Uterus (tissue), 4 donors: Measurements from ENCODE around the gene KCNC3. TPM values are rescaled to one million over a fixed set of nuclear protein-coding genes. Genes with fewer than 3 reads are reported as not detected.

Source experiments
- DNase-seq, 2 donors: peaks; one replicate each; pipeline ENCODE4 v3.0.0-alpha.2; 2019 to 2020
- H3K27ac ChIP-seq, 2 donors: fragments of 200-600 bp; sonication (generic); 1 replicate in 1 of 2; 2 replicates in 1 of 2; pipeline ENCODE4 v1.5.1; 2016 to 2018
- H3K27me3 ChIP-seq, 2 donors: fragments of 200-600 bp; sonication (generic); one replicate each; pipeline ENCODE4 v1.5.1; 2018 to 2019; ENCODE audit warnings: control low read depth in 1 of 2
- H3K36me3 ChIP-seq, 2 donors: fragments of 200-600 bp; sonication (generic); one replicate each; pipeline ENCODE4 v1.5.1; 2019; ENCODE audit warnings: control low read depth in 1 of 2
- H3K4me1 ChIP-seq, 2 donors: fragments of 200-600 bp; sonication (generic); one replicate each; pipeline ENCODE4 v1.5.1; 2018 to 2019; ENCODE audit warnings: control low read depth in 1 of 2
- H3K4me3 ChIP-seq, 2 donors: fragments of 200-600 bp; sonication (generic); 1 replicate in 1 of 2; 2 replicates in 1 of 2; pipeline ENCODE4 v1.5.1; 2018 to 2019; ENCODE audit warnings: mild to moderate bottlenecking in 1 of 2
- H3K9me3 ChIP-seq, 2 donors: fragments of 200-600 bp; sonication (generic); one replicate each; pipeline ENCODE4 v1.5.1; 2019; ENCODE audit warnings: control low read depth in 1 of 2
- POLR2A ChIP-seq, 2 donors: fragments of 450-650 bp; IDR thresholded peaks; one replicate each; pipeline ENCODE4 v1.6.1; 2016; ENCODE audit warnings: antibody characterized with exemption in 2 of 2, mild to moderate bottlenecking in 1 of 2, moderate library complexity in 1 of 2
- intact Hi-C: fragments of 100-400 bp; cut with DNase I; formaldehyde crosslinking; loops from one replicate; pipeline ENCODE4 v1.15.1; 2023; ENCODE audit warnings: low total_unique reads
- total RNA-seq, 4 donors: library from RNA; depleted of rRNA in 3 of 4; stranded (reverse); fragments of >200 nt in 3 of 4; gene quantifications; one replicate each; pipeline versions ENCODE4 v1.1.0 to v1.2.4, GENCODE V29; 2014 to 2023
- TF ChIP-seq, protein P1 (sequence below), 4 experiments: fragments of 200-600 bp in 2 of 4; fragments of 450-650 bp in 2 of 4; sonication (generic) in 2 of 4; IDR thresholded peaks; one replicate each; pipeline ENCODE4 v1.5.1; 2016 to 2019; ENCODE audit warnings: antibody characterized with exemption in 4 of 4, mild to moderate bottlenecking in 2 of 4, moderate library complexity in 1 of 4
- donor health status: DM: yes; HTN: yes; CAD: no.

KCNC3 gene
- total RNA-seq, 4 donors from 2014 or later: 0.26 to 2.4 (median 0.85) TPM; not detected in 1

DNA sequence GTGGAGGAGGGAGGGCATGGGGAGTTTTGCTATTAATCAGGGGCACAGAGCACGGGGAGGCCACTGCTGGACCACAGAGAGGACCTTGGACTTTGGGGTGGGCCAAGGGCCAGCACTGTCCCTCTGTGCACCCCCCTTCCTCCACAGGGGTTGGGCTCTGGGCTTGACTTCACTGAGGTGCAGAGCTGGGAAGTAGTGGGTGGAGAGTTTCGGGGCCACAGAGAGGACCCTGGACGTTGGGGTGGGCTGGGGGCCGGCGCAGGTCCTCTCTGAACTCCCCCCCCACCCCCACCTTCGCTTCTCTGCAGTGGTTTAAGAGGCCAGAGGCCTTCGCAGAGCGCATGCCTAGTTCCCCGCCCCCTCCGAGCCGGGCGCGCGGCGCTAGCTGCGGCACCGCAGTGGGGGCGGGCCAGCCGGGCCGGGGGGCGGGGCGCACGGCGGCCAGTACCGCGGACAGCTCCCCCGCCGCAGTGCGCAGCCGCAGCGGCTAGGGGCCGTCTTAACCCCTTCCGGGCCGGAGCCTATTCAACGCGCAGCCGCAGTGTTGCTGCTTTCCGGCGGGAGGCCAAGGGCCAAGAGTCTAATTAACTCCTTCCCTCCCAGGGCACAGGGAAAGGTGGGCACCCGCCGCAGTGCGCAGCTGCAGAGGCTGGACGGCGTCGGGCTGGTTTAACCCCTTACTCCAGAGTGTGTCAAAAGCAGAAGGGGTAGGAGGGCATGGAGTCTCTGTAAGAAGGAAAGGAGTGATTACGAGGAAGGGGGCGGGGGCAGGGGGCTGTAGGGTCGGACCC, 3.7 kb downstream of the KCNC3 start:
- Histone ChIP-seq H3K9me3 (no peaks in the 10 kb centered on the region), H3K27ac (no peak overlapping the region), H3K4me1 (peaks cover 0 to 3% of the 10 kb centered on the region in 2 donors), H3K27me3 (peaks cover 18 to 23% of the 10 kb centered on the region in 2 donors), H3K36me3 (no peaks in the 10 kb centered on the region), H3K4me3 (no peak overlapping the region)
- TF ChIP-seq POLR2A (IDR thresholded peaks at IDR 0.05): no peak
- TF ChIP-seq, protein P1, sequence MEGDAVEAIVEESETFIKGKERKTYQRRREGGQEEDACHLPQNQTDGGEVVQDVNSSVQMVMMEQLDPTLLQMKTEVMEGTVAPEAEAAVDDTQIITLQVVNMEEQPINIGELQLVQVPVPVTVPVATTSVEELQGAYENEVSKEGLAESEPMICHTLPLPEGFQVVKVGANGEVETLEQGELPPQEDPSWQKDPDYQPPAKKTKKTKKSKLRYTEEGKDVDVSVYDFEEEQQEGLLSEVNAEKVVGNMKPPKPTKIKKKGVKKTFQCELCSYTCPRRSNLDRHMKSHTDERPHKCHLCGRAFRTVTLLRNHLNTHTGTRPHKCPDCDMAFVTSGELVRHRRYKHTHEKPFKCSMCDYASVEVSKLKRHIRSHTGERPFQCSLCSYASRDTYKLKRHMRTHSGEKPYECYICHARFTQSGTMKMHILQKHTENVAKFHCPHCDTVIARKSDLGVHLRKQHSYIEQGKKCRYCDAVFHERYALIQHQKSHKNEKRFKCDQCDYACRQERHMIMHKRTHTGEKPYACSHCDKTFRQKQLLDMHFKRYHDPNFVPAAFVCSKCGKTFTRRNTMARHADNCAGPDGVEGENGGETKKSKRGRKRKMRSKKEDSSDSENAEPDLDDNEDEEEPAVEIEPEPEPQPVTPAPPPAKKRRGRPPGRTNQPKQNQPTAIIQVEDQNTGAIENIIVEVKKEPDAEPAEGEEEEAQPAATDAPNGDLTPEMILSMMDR (IDR thresholded peaks at IDR 0.05): no peak
- intact Hi-C loops: no loop called here
- DNase-seq: no peak

DNA sequence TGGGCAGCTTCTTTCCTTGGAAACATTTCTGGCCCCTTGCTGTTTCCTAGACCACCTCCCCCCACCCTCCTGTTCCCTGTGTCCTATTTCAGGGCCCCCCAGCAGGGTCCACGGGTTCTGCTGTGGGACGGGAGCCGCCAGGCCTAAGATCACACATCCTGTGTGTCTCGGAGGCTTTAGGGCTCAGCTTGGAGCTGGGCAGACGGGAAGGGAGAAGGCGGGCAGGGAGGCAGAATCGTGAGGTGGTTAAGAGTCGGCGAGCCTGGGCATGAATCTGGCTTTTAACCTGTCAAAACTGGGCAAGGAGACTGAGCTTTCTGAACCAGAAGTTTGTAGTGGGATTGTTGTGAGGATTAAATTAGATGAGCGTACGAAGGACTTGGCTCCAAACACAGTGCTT, 4.8 kb downstream of the KCNC3 start:
- Histone ChIP-seq H3K27me3 (peaks cover 9 to 12% of the 10 kb centered on the region in 2 donors), H3K4me3 (no peak overlapping the region), H3K36me3 (no peaks in the 10 kb centered on the region), H3K4me1 (peaks cover 0 to 3% of the 10 kb centered on the region in 2 donors), H3K27ac (no peak overlapping the region), H3K9me3 (no peaks in the 10 kb centered on the region)
- no peak for DNase-seq
- TF ChIP-seq, protein P1 (IDR thresholded peaks at IDR 0.05): no peak
- TF ChIP-seq POLR2A (IDR thresholded peaks at IDR 0.05): no peak
- intact Hi-C loops: no loop called here

DNA sequence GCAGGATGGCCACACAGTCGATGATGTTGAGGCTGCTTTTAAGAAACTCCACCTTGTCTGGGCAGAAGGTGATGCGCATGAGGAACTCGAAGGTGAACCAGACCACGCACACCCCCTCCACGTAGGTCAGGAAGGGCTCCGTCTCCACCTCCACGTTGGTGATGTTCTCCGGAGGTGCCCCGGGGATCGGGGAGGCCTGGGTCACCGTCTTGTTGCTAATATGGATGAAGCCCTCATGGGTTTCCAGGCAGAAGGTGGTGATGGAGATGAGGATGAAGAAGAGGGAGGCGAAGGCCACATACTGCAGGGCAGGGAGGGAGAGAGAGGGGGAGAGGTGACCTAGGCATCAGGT, 5.4 kb downstream of the KCNC3 start:
- Histone ChIP-seq H3K27ac (no peak overlapping the region), H3K4me3 (no peak overlapping the region), H3K9me3 (no peaks in the 10 kb centered on the region), H3K27me3 (peaks cover 5 to 12% of the 10 kb centered on the region in 2 donors), H3K4me1 (peaks cover 0 to 3% of the 10 kb centered on the region in 2 donors), H3K36me3 (no peaks in the 10 kb centered on the region)
- no peak for TF ChIP-seq POLR2A (IDR thresholded peaks at IDR 0.05)
- TF ChIP-seq, protein P1 (IDR thresholded peaks at IDR 0.05): no peak
- intact Hi-C loops: no loop called here
- no peak for DNase-seq

DNA sequence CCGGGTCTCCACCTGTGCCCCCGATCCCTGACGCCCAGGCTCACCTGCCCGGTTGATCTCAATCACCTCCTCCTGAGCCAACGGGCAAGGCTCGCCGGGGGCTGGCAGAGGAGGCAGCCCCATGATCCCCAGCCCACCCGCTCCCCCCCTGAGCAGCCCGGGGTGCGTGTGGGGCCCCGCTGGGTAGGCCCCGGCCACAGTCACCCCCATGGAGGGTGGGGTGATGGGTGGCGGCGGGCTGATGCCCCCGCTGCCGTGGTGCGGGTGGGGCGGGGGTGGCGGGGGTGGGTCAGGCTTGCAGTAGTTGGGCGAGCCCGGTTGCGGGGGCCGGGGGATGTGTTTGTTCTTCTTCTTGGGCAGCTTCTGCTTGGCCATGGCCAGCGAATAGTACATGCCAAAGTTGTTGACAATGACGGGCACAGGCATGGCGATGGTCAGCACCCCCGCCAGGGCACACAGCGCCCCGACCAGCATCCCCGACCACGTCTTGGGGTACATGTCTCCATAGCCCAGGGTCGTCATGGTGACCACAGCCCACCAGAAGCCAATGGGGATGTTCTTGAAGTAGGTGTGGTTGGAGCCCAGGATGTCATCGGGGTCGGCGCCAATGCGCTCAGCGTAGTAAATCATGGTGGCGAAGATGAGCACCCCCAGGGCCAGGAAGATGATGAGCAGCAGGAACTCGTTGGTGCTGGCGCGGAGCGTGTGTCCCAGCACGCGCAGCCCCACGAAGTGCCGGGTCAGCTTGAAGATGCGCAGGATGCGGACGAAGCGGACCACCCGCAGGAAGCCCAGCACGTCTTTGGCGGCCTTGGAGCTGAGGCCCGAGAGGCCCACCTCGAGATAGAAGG, 6.0 kb downstream of the KCNC3 start:
- DNase-seq: no peak
- intact Hi-C loops: no loop called here
- H3K4me3 ChIP-seq: no peak overlapping the region
- no peaks in the 10 kb centered on the region for H3K4me1 ChIP-seq
- TF ChIP-seq, protein P1 (IDR thresholded peaks at IDR 0.05): no peak
- H3K36me3 ChIP-seq: no peaks in the 10 kb centered on the region
- H3K27me3 ChIP-seq: peaks cover 5 to 12% of the 10 kb centered on the region in 2 donors
- H3K9me3 ChIP-seq: no peaks in the 10 kb centered on the region
- H3K27ac ChIP-seq: no peak overlapping the region

DNA sequence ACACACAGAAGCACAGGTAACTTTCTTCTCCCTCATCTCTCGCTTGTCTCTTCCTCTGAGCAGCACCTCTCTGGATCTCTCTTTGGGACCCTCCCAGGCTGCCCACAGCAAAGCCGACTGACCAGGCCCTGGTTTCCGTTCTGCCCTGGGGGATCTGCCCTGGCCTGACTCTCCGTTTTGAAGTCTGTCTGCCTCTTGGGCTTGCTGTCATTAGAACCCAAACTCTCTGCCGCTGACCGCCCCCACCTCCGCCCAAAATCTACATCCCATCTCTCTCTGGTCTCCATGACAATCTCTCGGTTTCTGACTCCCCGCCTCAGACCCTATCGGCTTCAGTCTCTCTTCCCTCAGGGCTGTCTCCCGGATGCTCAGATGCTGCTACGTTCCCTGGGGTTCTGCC, 6.9 kb downstream of the KCNC3 start:
- no peaks in the 10 kb centered on the region for H3K9me3 ChIP-seq
- intact Hi-C loops: no loop called here
- H3K36me3 ChIP-seq: no peaks in the 10 kb centered on the region
- H3K4me1 ChIP-seq: no peaks in the 10 kb centered on the region
- no peak for DNase-seq
- no peak overlapping the region for H3K4me3 ChIP-seq
- H3K27ac ChIP-seq: no peak overlapping the region
- peaks cover 4 to 5% of the 10 kb centered on the region in 2 donors for H3K27me3 ChIP-seq
- TF ChIP-seq, protein P1 (IDR thresholded peaks at IDR 0.05): no peak
- TF ChIP-seq POLR2A (IDR thresholded peaks at IDR 0.05): no peak
